ENCODE measurements around the gene SLC1A3.

Gene SLC1A3

DNA sequence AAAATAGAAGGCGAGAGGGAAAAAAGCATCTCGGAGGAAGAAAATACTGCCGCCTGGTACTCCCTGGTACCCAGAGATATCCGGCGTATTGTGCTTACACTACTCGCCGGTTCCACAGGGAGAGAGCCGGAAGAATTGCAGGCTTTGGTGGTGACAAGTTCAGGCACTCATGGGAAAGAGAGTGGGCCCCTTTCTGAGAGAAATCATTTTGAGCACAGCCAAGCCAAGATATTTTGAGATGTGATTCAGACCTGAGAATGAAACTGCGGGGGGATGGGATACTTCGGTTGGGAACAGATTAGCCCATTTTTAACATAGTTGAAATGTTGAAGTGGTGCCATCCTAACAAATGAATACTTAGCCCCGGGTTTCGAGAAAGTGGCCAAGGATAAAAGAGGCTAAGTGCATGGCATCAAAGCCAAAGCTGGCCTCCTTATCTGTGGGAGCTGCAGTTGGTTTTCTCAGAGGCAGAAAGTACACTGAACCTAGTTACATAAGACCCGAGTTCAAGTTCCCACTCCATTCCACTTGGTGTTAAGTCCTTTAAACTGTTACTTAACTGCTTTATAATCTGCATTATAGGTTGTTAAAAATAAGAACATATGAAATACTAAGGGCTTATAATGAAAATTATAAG is 62.7 kb downstream of the SLC1A3 start:
- H3K4me3 ChIP-seq (ENCODE audit: low read length) = no peak overlapping the region
- TF ChIP-seq, protein P1, sequence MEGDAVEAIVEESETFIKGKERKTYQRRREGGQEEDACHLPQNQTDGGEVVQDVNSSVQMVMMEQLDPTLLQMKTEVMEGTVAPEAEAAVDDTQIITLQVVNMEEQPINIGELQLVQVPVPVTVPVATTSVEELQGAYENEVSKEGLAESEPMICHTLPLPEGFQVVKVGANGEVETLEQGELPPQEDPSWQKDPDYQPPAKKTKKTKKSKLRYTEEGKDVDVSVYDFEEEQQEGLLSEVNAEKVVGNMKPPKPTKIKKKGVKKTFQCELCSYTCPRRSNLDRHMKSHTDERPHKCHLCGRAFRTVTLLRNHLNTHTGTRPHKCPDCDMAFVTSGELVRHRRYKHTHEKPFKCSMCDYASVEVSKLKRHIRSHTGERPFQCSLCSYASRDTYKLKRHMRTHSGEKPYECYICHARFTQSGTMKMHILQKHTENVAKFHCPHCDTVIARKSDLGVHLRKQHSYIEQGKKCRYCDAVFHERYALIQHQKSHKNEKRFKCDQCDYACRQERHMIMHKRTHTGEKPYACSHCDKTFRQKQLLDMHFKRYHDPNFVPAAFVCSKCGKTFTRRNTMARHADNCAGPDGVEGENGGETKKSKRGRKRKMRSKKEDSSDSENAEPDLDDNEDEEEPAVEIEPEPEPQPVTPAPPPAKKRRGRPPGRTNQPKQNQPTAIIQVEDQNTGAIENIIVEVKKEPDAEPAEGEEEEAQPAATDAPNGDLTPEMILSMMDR (conservative IDR thresholded peaks at IDR 0.05; ENCODE audit: low read length) = no peak
- no peak for DNase-seq (ENCODE audit: low read depth)

- H3K4me3 ChIP-seq (ENCODE audit: low read length) = no peak overlapping the region
- DNase-seq (ENCODE audit: low read depth) = no peak
- TF ChIP-seq, protein P1 (conservative IDR thresholded peaks at IDR 0.05; ENCODE audit: low read length) = no peak
These were observed 64.1 kb downstream of the SLC1A3 start for GRCh38 chr5:36670548-36670947.

DNA sequence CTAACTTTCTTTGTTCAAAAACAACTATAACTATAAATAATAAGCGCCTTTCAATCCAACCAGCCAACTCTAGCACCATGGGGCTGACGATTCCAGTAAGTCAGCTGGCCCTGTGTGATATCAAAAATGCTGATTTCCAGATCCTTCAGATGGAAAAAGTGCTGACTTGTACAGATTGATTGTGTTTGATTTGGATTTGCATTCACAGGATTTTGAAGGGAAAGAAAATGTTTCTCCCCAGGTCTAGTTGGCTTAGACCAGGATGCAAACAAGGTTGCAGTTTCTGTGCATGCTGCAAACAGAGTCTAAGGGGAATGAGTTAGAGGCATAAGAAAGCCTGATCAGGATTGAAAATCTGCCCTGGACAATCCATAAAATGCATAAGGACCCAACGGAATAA is 68.9 kb downstream of the SLC1A3 start:
- no peak overlapping the region for H3K4me3 ChIP-seq (ENCODE audit: low read length)
- DNase-seq (ENCODE audit: low read depth) = no peak
- TF ChIP-seq, protein P1 (conservative IDR thresholded peaks at IDR 0.05; ENCODE audit: low read length) = no peak

DNA sequence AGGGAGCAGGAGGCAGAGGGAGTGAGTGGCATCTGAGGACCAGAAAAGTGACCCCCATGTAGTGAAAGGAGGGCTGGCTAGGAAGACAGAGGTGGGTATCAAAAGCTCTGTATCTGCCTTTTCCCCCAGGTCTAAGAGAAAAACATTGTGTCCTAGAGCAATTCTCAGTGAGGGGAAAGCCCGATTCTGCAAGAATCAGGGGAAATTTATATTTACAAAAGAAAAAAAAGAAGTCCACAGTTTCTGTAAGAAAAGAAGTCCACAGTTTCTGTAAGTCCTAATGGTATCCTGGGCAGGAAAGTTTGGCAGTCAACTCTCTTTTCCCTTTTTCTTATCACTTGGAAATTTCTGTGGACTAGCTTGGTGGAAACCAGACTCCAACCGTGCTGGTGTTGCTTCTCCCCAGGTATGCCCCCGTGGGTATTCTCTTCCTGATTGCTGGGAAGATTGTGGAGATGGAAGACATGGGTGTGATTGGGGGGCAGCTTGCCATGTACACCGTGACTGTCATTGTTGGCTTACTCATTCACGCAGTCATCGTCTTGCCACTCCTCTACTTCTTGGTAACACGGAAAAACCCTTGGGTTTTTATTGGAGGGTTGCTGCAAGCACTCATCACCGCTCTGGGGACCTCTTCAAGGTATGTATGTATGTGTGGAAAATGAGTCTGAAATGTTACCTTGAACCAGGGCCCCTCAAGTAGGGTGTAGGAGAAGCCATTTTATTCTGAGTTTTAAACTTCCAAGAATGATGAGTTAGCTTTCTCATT is 73.0 kb downstream of the SLC1A3 start:
- TF ChIP-seq, protein P1 (conservative IDR thresholded peaks at IDR 0.05; ENCODE audit: low read length) = no peak
- DNase-seq (ENCODE audit: low read depth) = no peak
- H3K4me3 ChIP-seq (ENCODE audit: low read length) = no peak overlapping the region

DNA sequence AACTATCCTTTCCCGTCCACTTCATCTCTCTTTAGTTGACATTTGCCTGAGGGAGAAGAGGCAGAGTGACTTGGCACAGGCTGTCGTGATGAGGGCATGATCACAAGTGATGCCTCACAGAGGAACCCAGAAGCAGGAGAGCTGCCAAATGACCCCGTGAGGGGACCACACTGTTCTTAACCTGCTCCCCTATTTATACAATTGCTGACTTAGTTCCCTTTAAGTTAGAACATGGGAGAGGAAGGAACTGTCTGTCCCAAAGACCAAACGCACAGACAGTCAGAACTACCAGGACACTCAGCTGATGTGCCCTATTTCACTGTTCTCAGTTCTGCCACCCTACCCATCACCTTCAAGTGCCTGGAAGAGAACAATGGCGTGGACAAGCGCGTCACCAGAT is 73.7 kb downstream of the SLC1A3 start:
- TF ChIP-seq, protein P1 (conservative IDR thresholded peaks at IDR 0.05; ENCODE audit: low read length) = no peak
- DNase-seq (ENCODE audit: low read depth) = no peak
- H3K4me3 ChIP-seq (ENCODE audit: low read length) = no peak overlapping the region

GRCh38 chr5:36681711-36682110 is 75.3 kb downstream of the SLC1A3 start:
- DNase-seq (ENCODE audit: low read depth) = no peak
- H3K4me3 ChIP-seq (ENCODE audit: low read length) = no peak overlapping the region
- TF ChIP-seq, protein P1 (conservative IDR thresholded peaks at IDR 0.05; ENCODE audit: low read length) = no peak

DNA sequence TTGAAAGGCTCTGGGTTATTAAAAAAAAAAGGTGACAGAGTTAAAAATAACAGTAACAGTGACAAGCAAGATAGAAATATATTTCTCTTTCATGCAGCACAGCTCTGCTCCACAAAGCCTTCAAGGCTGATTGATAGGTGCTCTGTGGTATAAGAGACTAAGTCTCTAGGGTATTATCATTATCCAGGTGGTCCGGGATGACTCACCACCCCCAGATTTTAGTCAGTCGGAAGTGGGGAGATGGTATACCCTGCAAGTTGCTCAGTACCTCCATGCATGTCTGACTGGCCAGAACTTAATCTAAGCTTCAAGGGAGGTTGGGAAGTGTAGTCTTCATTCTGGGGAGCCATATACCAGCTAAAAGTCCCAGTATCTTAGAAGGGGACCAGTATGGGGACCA is 76.1 kb downstream of the SLC1A3 start:
- no peak for DNase-seq (ENCODE audit: low read depth)
- no peak overlapping the region for H3K4me3 ChIP-seq (ENCODE audit: low read length)
- TF ChIP-seq, protein P1 (conservative IDR thresholded peaks at IDR 0.05; ENCODE audit: low read length) = no peak
